Trophoblast cell (in vitro differentiated cells and primary cell): ENCODE data around the gene FARP2.

Experiments used
- DNase-seq, 2 donors: peaks; one replicate each; pipeline ENCODE4 v3.0.0-alpha.2; 2016
- H2AFZ ChIP-seq: 2 replicates; pipeline ENCODE4 v1.6.1; 2013; ENCODE audit warnings: low read length, moderate library complexity, mild to moderate bottlenecking; ENCODE audit not compliant: insufficient read depth, poor library complexity
- H2AK5ac ChIP-seq: 2 replicates; pipeline ENCODE4 v1.6.1; 2013; ENCODE audit warnings: mild to moderate bottlenecking, low read length
- H2BK120ac ChIP-seq: 2 replicates; pipeline ENCODE4 v1.6.1; 2013; ENCODE audit warnings: low read length, mild to moderate bottlenecking, moderate library complexity; ENCODE audit not compliant: insufficient read depth, poor library complexity
- H2BK12ac ChIP-seq: 2 replicates; pipeline ENCODE4 v1.6.1; 2013; ENCODE audit warnings: mild to moderate bottlenecking, low read length, moderate library complexity
- H2BK5ac ChIP-seq: 2 replicates; pipeline ENCODE4 v1.6.1; 2013; ENCODE audit warnings: low read length, low read depth, moderate library complexity, mild to moderate bottlenecking; ENCODE audit not compliant: poor library complexity
- H3K14ac ChIP-seq: 2 replicates; pipeline ENCODE4 v1.6.1; 2013; ENCODE audit warnings: mild to moderate bottlenecking, low read length
- H3K18ac ChIP-seq: 2 replicates; pipeline ENCODE4 v1.6.1; 2013; ENCODE audit warnings: mild to moderate bottlenecking, low read length
- H3K23ac ChIP-seq: 2 replicates; pipeline ENCODE4 v1.6.1; 2013; ENCODE audit warnings: low read length
- H3K27ac ChIP-seq: 2 replicates; pipeline ENCODE4 v1.5.1; 2013; ENCODE audit warnings: low read depth, mild to moderate bottlenecking, inconsistent platforms, low read length, moderate library complexity
- H3K27me3 ChIP-seq: 2 replicates; pipeline ENCODE4 v1.6.1; 2013; ENCODE audit warnings: inconsistent platforms, mild to moderate bottlenecking, low read length, moderate library complexity; ENCODE audit not compliant: insufficient read depth
- H3K36me3 ChIP-seq, 2 experiments: 1 replicate in 1 of 2; 2 replicates in 1 of 2; pipeline ENCODE4 v1.6.1; 2013; ENCODE audit warnings: low read length in 2 of 2, mild to moderate bottlenecking in 2 of 2, moderate library complexity in 1 of 2; ENCODE audit not compliant: insufficient read depth in 2 of 2, control insufficient read depth in 1 of 2
- H3K4ac ChIP-seq: 2 replicates; pipeline ENCODE4 v1.6.1; 2013; ENCODE audit warnings: low read depth, mild to moderate bottlenecking, low read length, moderate library complexity
- H3K4me1 ChIP-seq, 2 experiments: 1 replicate in 1 of 2; 2 replicates in 1 of 2; pipeline ENCODE4 v1.6.1; 2013; ENCODE audit warnings: low read length in 2 of 2, mild to moderate bottlenecking in 2 of 2, moderate library complexity in 1 of 2; ENCODE audit not compliant: insufficient read depth in 2 of 2, control insufficient read depth in 1 of 2
- H3K4me2 ChIP-seq: 2 replicates; pipeline ENCODE4 v1.6.1; 2013; ENCODE audit warnings: inconsistent platforms, mild to moderate bottlenecking, low read length, moderate library complexity
- H3K4me3 ChIP-seq: 2 replicates; pipeline ENCODE4 v1.5.1; 2013; ENCODE audit warnings: mild to moderate bottlenecking, low read depth, low read length, inconsistent platforms
- H3K79me1 ChIP-seq: one replicate; pipeline ENCODE4 v1.6.1; 2013; ENCODE audit warnings: low read length
- H3K79me2 ChIP-seq: 2 replicates; pipeline ENCODE4 v1.6.1; 2013; ENCODE audit warnings: low read length, mild to moderate bottlenecking; ENCODE audit not compliant: control insufficient read depth, insufficient read depth, poor library complexity
- H3K9ac ChIP-seq: 2 replicates; pipeline ENCODE4 v1.6.1; 2013; ENCODE audit warnings: mild to moderate bottlenecking, low read length
- H3K9me3 ChIP-seq: 2 replicates; pipeline ENCODE4 v1.6.1; 2013; ENCODE audit warnings: low read depth, mild to moderate bottlenecking, control low read depth, inconsistent platforms, low read length; ENCODE audit not compliant: insufficient read depth
- H4K12ac ChIP-seq: 2 replicates; pipeline ENCODE4 v1.6.1; 2013; ENCODE audit warnings: low read depth, mild to moderate bottlenecking, low read length, moderate library complexity
- H4K8ac ChIP-seq: 2 replicates; pipeline ENCODE4 v1.6.1; 2013; ENCODE audit warnings: low read depth, mild to moderate bottlenecking, low read length, moderate library complexity
- H4K91ac ChIP-seq: one replicate; pipeline ENCODE4 v1.6.1; 2013; ENCODE audit warnings: low read depth, mild to moderate bottlenecking, low read length, moderate library complexity
- WGBS: extraction: QIAGEN DNeasy Blood & Tissue Kit; methylation state at CpG from one replicate; pipeline ENCODE4 v1.1.7; 2013; ENCODE audit warnings: missing lambda C conversion rate; ENCODE audit not compliant: insufficient read length, insufficient coverage; ENCODE audit errors: extremely low coverage; 5-methylcytosine and 5-hydroxymethylcytosine counted together

The FARP2 gene

GRCh38 chr2:241489733-241490680 lies 133.9 kb downstream of the FARP2 start:
- Histone ChIP-seq H3K4me2 (no peak overlapping the region), H3K9me3 (no peaks in the 10 kb centered on the region), H3K18ac (no peak overlapping the region), H2BK5ac (no peak overlapping the region), H2BK120ac (no peak overlapping the region), H2AFZ (no peak overlapping the region), H4K91ac (no peak overlapping the region), H4K8ac (no peak overlapping the region), H4K12ac (no peak overlapping the region), H3K27me3 (no peaks in the 10 kb centered on the region), H3K4me1 (no peaks in the 10 kb centered on the region), H3K27ac (no peak overlapping the region), H3K79me2 (no peaks in the 10 kb centered on the region), H2BK12ac (no peak overlapping the region), H3K23ac (no peak overlapping the region), H3K4ac (no peak overlapping the region), H2AK5ac (no peak overlapping the region), H3K14ac (no peak overlapping the region), H3K79me1 (no peaks in the 10 kb centered on the region), H3K9ac (no peak overlapping the region), H3K4me3 (no peak overlapping the region), H3K36me3 (peaks cover 24 to 30% of the 10 kb centered on the region in 2 experiments)
- no peak for DNase-seq
- WGBS = no CpG with 5 or more reads among the region's 15 CpGs

GRCh38 chr2:241490825-241491506 lies 134.9 kb downstream of the FARP2 start:
- no peak for DNase-seq
- no peak overlapping the region for H2BK12ac ChIP-seq
- H3K79me1 ChIP-seq = no peaks in the 10 kb centered on the region
- no peak overlapping the region for H3K4me3 ChIP-seq
- no peak overlapping the region for H3K14ac ChIP-seq
- peaks cover 33 to 40% of the 10 kb centered on the region in 2 experiments for H3K36me3 ChIP-seq
- no peaks in the 10 kb centered on the region for H3K79me2 ChIP-seq
- no CpG with 5 or more reads among the region's 16 CpGs for WGBS
- no peak overlapping the region for H3K27ac ChIP-seq
- H4K91ac ChIP-seq = no peak overlapping the region
- H2BK5ac ChIP-seq = no peak overlapping the region
- H2AK5ac ChIP-seq = no peak overlapping the region
- no peak overlapping the region for H2AFZ ChIP-seq
- no peak overlapping the region for H3K18ac ChIP-seq
- no peaks in the 10 kb centered on the region for H3K4me1 ChIP-seq
- H4K8ac ChIP-seq = no peak overlapping the region
- H2BK120ac ChIP-seq = no peak overlapping the region
- no peaks in the 10 kb centered on the region for H3K9me3 ChIP-seq
- H4K12ac ChIP-seq = no peak overlapping the region
- no peaks in the 10 kb centered on the region for H3K27me3 ChIP-seq
- H3K9ac ChIP-seq = no peak overlapping the region
- H3K4me2 ChIP-seq = no peak overlapping the region
- H3K23ac ChIP-seq = no peak overlapping the region
- H3K4ac ChIP-seq = no peak overlapping the region

- WGBS = no CpG with 5 or more reads among the region's 15 CpGs
- no peak overlapping the region for H3K4me3 ChIP-seq
- H2BK12ac ChIP-seq = no peak overlapping the region
- no peak overlapping the region for H3K4me2 ChIP-seq
- H4K12ac ChIP-seq = no peak overlapping the region
- H3K14ac ChIP-seq = no peak overlapping the region
- no peak overlapping the region for H4K8ac ChIP-seq
- H3K23ac ChIP-seq = no peak overlapping the region
- no peak overlapping the region for H2AK5ac ChIP-seq
- no peak overlapping the region for H3K27ac ChIP-seq
- H2BK5ac ChIP-seq = no peak overlapping the region
- DNase-seq = no peak
- no peaks in the 10 kb centered on the region for H3K27me3 ChIP-seq
- H3K4ac ChIP-seq = no peak overlapping the region
- no peaks in the 10 kb centered on the region for H3K4me1 ChIP-seq
- no peaks in the 10 kb centered on the region for H3K79me2 ChIP-seq
- no peaks in the 10 kb centered on the region for H3K79me1 ChIP-seq
- H2AFZ ChIP-seq = no peak overlapping the region
- no peak overlapping the region for H3K9ac ChIP-seq
- no peak overlapping the region for H4K91ac ChIP-seq
- H3K18ac ChIP-seq = no peak overlapping the region
- no peak overlapping the region for H2BK120ac ChIP-seq
- peaks cover 40 to 47% of the 10 kb centered on the region in 2 experiments for H3K36me3 ChIP-seq
- H3K9me3 ChIP-seq = no peaks in the 10 kb centered on the region
Observed at GRCh38 chr2:241491549-241492173, 135.6 kb downstream of the FARP2 start.

- H2AFZ ChIP-seq = no peak overlapping the region
- no peak overlapping the region for H4K8ac ChIP-seq
- H3K14ac ChIP-seq = no peak overlapping the region
- no peak overlapping the region for H4K12ac ChIP-seq
- H2BK120ac ChIP-seq = no peak overlapping the region
- no peak overlapping the region for H2BK5ac ChIP-seq
- H4K91ac ChIP-seq = no peak overlapping the region
- H3K9ac ChIP-seq = no peak overlapping the region
- no peak overlapping the region for H3K27ac ChIP-seq
- H3K79me1 ChIP-seq = no peaks in the 10 kb centered on the region
- no peak overlapping the region for H3K23ac ChIP-seq
- peaks cover 2% of the 10 kb centered on the region for H3K9me3 ChIP-seq
- no peak overlapping the region for H3K18ac ChIP-seq
- no peaks in the 10 kb centered on the region for H3K27me3 ChIP-seq
- DNase-seq = no peak
- H2BK12ac ChIP-seq = no peak overlapping the region
- peaks cover 46 to 52% of the 10 kb centered on the region in 2 experiments for H3K36me3 ChIP-seq
- H2AK5ac ChIP-seq = no peak overlapping the region
- H3K4me2 ChIP-seq = no peak overlapping the region
- WGBS = no CpG with 5 or more reads among the region's 7 CpGs
- no peak overlapping the region for H3K4me3 ChIP-seq
- H3K79me2 ChIP-seq = no peaks in the 10 kb centered on the region
- H3K4ac ChIP-seq = no peak overlapping the region
- H3K4me1 ChIP-seq = no peaks in the 10 kb centered on the region
Observed at GRCh38 chr2:241492174-241492565, 136.1 kb downstream of the FARP2 start.
